Measurements from ENCODE around the gene ATL2. TPM values are rescaled to one million over a fixed set of nuclear protein-coding genes. Genes with fewer than 3 reads are reported as not detected.

ATL2 gene
- total and polyA plus RNA-seq, 2 donors (not counting 3 experiments of a cell fraction or from before 2014, with no cell fraction given) = 23.9 to 45.5 TPM

DNA sequence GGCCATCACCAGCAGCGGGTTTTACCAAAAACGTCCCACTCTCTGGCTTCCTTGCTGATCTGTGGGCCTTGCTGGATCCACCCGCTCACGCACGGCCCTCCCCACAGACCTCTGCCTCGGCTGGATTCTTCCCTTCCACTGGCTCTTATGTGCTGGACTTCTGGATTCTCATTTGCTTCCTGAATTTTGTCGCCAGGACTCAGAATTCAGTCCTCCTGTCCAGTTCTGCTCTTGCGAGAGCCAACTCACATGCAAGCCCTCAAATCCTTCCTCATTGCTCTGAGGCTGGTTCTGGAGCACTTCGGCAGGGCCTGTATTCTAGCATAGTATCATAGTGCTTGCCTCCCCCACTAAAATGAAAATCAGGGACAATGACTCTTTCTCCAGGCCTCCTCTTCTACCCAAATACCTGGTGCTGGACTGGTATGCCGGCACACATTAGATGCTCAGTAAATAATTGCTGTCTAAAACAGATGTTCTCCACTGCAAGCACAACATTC is 115.5 kb downstream of the ATL2 start:
- Histone ChIP-seq H3K9me3 (replicated peaks; ENCODE audit: control insufficient read depth, insufficient read depth, low read length) (no peaks in the 10 kb centered on the region), H3K9me1 (replicated peaks; ENCODE audit: control insufficient read depth, extremely low read depth, insufficient read depth, low read length) (no peaks in the 10 kb centered on the region), H3K27me3 (ENCODE audit: control insufficient read depth in 2 of 2, insufficient read depth in 2 of 2, low read length in 2 of 2) (peaks cover 0 to 2% of the 10 kb centered on the region in 2 experiments), H4K20me1 (replicated peaks; ENCODE audit: control insufficient read depth, extremely low read depth, insufficient read depth, low read length) (no peaks in the 10 kb centered on the region), H3K36me3 (ENCODE audit: control insufficient read depth in 2 of 2, extremely low read depth in 1 of 2, insufficient read depth in 2 of 2, low read length in 2 of 2) (no peaks in the 10 kb centered on the region), H3K4me1 (ENCODE audit: control insufficient read depth, extremely low read depth, insufficient read depth, low read length) (no peaks in the 10 kb centered on the region), H3K79me2 (ENCODE audit: control insufficient read depth, insufficient read depth, low read length) (no peaks in the 10 kb centered on the region), H2AFZ (ENCODE audit: low read depth, low read length) (no peak overlapping the region), H3K27ac (ENCODE audit: insufficient read depth, low read depth, low read length) (no peak overlapping the region), H3K9ac (replicated peaks; ENCODE audit: extremely low read depth, insufficient read depth, low read length) (no peak overlapping the region), H3K4me2 (ENCODE audit: insufficient read depth, low read length) (no peak overlapping the region), H3K4me3 (replicated peaks in 1 of 3; ENCODE audit: insufficient read depth in 1 of 3, low read depth in 1 of 3, low read length in 3 of 3) (no peak overlapping the region)
- DNase-seq (ENCODE audit: low read depth, low spot score) (no peak), FAIRE-seq (no peak)
- POLR2A ChIA-PET = no interaction called here
- no peak for TF ChIP-seq FOS (IDR thresholded peaks at IDR 0.05; ENCODE audit: borderline replicate concordance, insufficient read depth, low read length)
- no peak for TF ChIP-seq GATA2 (IDR thresholded peaks at IDR 0.05; ENCODE audit: insufficient read depth, insufficient read length, low read depth, low read length)
- TF ChIP-seq JUN (IDR thresholded peaks at IDR 0.05; ENCODE audit: borderline replicate concordance, insufficient read depth, insufficient read length, low read depth) = no peak
- TF ChIP-seq MYC (IDR thresholded peaks at IDR 0.05; ENCODE audit: low read depth, low read length) = no peak
- no peak for TF ChIP-seq POLR2A (IDR thresholded peaks at IDR 0.05; ENCODE audit: low read depth, low read length)
- TF ChIP-seq EZH2 (IDR thresholded peaks at IDR 0.05; ENCODE audit: borderline replicate concordance, low read depth, low read length, severe bottlenecking) = no peak
- intact Hi-C loops (cut with micrococcal nuclease) (no loop called here), dilution Hi-C loops (cut with MboI; ENCODE audit: extremely low pct_ligation_motif_present, low sequenced_read_pairs) (no loop called here)
- BruUV-seq (replicated peaks) = no TSS peak
- CTCF ChIA-PET = no interaction called here

DNA sequence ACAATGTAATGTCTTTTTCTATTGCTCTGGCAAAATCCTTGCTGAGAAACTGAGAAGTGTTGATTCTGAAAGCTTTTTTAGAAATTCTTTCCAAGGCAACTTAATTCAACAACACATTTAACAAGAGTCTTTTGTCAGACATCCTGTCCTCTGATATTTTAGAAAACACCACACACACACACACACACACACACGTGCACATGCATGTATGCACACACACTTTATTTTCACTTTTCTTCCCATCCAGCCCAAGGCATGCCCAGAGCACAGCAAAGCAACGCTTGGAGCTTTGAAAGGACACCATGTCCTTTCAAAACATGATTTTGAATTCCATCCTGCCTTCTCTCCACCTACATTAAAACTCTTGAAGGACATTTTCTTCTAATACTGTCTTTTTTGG is 116.1 kb downstream of the ATL2 start:
- Histone ChIP-seq H2AFZ (ENCODE audit: low read depth, low read length) (no peak overlapping the region), H4K20me1 (replicated peaks; ENCODE audit: control insufficient read depth, extremely low read depth, insufficient read depth, low read length) (no peaks in the 10 kb centered on the region), H3K9ac (replicated peaks; ENCODE audit: extremely low read depth, insufficient read depth, low read length) (no peak overlapping the region), H3K27ac (ENCODE audit: insufficient read depth, low read depth, low read length) (no peak overlapping the region), H3K36me3 (ENCODE audit: control insufficient read depth in 2 of 2, extremely low read depth in 1 of 2, insufficient read depth in 2 of 2, low read length in 2 of 2) (no peaks in the 10 kb centered on the region), H3K9me3 (replicated peaks; ENCODE audit: control insufficient read depth, insufficient read depth, low read length) (no peaks in the 10 kb centered on the region), H3K4me1 (ENCODE audit: control insufficient read depth, extremely low read depth, insufficient read depth, low read length) (no peaks in the 10 kb centered on the region), H3K9me1 (replicated peaks; ENCODE audit: control insufficient read depth, extremely low read depth, insufficient read depth, low read length) (no peaks in the 10 kb centered on the region), H3K4me2 (ENCODE audit: insufficient read depth, low read length) (no peak overlapping the region), H3K4me3 (replicated peaks in 1 of 3; ENCODE audit: insufficient read depth in 1 of 3, low read depth in 1 of 3, low read length in 3 of 3) (no peak overlapping the region), H3K27me3 (ENCODE audit: control insufficient read depth in 2 of 2, insufficient read depth in 2 of 2, low read length in 2 of 2) (peaks cover 0 to 2% of the 10 kb centered on the region in 2 experiments), H3K79me2 (ENCODE audit: control insufficient read depth, insufficient read depth, low read length) (no peaks in the 10 kb centered on the region)
- no peak for FAIRE-seq
- no peak for TF ChIP-seq EZH2 (IDR thresholded peaks at IDR 0.05; ENCODE audit: borderline replicate concordance, low read depth, low read length, severe bottlenecking)
- no peak for DNase-seq (ENCODE audit: low read depth, low spot score)
- POLR2A ChIA-PET = no interaction called here
- intact Hi-C loops (cut with micrococcal nuclease) = no loop called here
- dilution Hi-C loops (cut with MboI; ENCODE audit: extremely low pct_ligation_motif_present, low sequenced_read_pairs) = no loop called here
- BruUV-seq (replicated peaks) = no TSS peak
- CTCF ChIA-PET = no interaction called here
